Measurements from ENCODE around the gene ARHGAP12.
"Not testable (repeated sequence)": the region's sequence is repeated elsewhere in the genome, so short reads cannot be mapped to it uniquely, and the experiment has no call there.

ARHGAP12 gene

DNA sequence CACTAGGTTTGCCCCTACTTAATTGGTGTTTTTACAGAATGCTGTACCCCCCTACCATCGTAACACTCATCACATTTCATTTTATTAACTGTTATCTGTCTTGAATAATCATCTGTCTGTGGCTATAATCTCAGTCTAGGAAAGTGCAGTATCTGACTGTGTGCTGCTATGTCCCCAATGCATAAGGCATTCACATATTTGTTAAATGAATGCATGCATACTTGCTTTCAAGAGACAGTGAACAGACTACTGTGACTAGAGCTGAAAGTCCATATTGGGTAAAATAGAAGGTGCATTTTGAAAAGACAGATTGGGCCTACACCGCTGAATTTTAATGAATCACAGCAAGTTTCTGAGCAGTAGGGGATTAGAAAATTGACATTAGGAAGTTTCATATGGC lies 112.3 kb downstream of the ARHGAP12 start:
- no peak for DNase-seq

DNA sequence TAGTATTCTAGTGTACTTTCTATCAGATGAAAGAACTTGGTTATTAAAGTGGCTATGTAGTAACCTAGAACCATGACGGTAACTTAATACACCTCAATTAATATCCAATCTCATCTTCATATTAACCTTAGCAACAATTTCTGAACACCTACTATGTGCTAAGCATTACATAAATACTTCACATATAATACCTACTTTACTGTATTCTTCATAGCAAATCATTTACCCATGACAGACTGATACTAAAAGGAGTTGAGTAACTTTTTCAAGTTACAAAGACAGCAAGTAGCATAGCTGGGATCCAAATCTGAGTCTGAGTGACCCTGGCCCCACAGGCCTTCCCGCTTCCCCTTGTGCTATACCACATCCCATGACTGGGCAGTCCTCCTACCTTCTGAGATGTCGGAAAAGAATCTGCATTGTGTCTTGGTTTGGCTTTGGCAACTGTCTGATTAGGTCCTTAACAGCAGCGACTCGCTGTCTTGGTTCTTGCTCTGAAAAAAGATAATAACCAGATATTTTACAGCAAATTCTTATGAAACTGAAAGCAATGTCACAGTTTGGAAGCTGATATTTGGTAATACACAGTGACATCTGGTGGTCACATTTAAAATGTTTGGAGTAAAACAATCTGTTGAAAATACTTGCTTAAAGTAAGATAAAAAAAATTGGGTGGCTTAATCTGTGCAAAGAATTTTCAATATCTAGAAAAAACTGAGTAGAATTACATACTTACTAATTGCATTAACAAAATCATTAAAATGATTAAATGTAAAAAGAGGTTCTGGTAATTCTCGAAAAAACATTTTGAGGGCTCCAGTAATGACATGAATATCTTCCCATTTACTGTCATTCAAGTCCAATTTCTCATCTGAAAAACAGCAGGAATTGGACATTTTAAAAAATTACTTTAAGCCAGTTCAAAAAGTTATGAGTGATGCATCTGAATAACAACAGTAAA lies 120.1 kb downstream of the ARHGAP12 start:
- DNase-seq: peak; percentile 58

DNA sequence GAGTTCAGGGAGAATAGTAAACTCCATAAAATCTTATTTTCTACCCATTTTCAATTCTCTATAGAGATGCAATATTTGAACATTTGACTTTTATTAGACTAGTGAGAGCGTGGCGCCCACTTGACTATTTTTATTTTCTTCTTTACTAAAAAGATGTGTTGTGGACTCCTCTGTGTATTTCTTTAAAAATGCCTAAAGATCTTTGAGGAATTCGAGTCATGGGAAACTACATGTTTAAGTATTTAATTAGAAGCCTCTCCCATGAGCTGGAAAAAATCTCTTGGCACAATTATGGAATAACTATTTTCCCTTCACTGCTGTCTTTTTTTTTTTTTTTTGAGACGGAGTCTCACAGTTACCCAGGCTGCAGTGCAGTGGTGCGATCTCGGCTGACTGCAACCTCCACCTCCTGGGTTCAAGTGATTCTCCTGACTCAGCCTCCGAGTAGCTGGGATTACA lies 124.2 kb downstream of the ARHGAP12 start:
- DNase-seq: peak; percentile 35

DNA sequence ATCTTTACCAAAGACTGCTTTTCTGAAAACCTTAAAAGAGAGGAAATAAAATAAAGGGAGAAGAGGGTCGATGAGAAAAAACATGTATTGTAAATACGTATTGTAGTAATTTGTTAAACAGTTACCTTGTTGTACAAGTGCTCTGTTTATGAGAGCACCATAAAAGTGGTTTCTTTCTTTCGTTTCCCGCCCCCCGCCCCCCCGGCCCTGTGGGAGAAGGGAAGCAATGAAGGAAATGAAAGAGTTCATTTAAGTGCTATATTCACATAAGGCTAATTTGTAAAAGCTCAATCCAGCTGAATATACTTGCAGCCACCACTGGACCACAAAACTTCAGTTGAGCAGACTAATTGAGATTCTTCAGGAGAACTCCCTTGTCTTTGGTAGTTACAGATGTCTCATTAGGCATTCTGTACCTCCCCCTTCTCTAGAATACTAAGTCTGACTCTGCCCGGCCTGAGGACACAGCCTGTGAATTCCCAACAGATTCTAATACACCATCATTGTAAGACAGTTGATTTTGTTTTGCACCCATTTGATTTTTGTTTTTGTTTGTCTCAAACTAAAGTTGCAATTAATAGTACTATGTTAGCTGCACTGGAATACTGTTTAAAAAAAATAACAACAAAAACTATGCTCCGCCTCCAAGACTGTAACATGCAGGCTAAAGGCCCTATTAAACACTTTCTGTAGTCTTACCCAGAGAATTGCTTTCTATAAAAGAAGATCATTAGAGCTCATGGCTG lies 124.9 kb downstream of the ARHGAP12 start:
- DNase-seq: no peak

DNA sequence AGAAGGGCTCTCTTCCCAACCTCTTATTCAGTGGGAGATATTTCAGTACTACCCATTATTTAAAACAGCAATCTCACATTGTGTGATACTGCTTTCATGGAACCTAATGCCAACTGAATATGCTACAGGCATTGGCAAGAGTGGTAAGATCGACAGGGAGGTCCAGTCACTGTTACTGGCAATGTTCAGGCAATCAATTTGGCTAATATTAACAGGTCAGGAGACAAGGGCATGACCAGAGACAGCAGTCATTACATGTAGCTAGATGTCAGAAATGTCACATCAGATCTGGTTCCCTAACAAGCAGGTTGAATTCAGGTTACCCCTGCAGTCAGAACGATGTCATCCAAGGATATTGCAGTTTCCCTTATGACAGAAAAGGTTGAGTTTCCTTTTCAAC lies 129.4 kb downstream of the ARHGAP12 start:
- DNase-seq: no peak

DNA sequence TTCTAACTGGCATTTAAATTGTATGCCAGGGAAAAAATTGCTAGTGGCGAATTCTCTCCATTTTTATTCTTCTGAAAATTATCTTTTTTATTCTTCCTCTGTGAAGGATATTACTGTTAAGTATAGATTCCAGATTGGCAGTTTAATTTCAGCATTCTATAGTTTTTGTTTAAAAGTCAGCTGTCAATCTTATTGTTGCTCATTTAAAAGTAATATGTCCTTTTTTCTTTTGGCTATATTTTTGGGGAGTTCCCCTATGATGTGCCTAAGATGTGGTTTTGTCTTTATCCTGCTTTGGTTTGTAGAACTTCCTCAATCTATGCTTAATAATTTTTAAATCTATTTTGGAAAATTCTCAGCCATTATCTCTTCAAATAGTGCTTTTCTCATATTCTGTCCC lies 135.9 kb downstream of the ARHGAP12 start:
- no peak for DNase-seq

DNA sequence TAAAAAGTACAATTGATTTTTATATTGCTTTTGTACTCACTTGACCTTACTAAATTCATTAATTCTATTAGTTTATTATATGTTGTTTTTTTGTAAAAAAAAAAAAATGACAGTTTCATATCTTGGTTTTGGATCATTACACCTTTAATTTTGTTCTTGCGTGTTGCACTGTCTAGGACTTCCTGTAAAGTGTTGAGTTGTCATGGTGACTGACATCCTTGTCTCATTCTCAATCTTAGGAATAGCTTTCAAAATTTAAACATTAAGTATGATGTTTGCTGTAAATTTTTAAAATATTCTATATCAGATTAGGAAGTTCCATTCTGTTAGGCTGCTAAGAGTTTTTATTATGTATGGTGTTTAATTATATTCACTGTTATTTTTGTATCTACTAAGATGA lies 139.1 kb downstream of the ARHGAP12 start:
- DNase-seq: no peak

DNA sequence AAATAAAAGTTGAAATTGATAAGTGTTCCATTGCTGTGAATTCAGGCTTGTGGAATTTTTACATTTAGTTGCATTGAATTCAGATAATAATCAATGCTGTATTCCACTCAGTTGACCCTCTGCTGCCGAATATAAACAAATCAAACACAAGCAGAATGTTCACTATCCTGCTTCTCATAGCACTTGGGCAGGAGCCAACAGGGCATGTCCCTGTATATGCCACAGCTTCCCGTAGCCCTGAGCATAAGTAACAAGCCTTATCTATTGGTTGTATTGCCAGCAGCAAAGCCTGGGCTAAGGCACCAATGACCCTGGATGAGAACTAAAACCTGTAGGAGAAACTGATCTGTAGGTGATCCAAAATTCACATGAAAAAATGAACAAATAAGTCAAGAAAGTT lies 145.9 kb downstream of the ARHGAP12 start:
- no peak for DNase-seq

DNA sequence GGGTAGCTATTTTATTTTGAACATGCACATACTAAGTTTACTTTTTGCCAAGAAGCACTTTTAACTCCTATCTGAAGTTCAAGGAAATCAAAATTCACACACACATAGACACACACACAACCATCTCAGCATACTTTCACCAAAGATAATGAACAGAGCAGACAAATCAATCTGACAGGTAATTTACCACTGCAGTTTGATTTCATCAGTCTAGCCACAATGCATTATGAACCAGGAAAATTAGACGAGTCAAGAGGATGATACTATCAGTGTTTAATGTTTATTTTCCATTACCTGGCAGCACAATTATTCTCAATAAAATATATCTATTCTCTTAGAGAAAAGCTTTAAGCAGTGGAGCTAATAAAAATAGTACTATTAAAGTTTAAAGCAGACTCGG lies 147.9 kb downstream of the ARHGAP12 start:
- DNase-seq: no peak

DNA sequence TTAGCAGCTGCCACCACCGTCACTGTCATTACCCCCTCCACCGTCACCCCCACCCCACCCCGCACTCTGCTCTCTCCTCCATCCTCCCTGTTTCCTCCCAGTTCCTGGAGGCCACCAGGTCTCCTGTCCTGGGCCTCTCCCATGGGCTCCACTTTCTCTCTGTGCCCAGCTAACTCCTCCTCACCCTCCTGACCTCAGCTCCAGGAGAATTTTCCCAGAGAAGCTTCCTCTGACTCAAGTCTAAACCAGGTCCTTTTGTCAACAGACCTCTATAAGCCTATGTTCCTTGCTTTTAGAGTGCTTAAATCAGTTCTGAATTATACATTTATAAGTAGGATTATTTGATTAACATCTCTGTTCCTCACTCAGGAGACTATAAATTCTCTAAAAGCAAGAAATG lies 150.0 kb downstream of the ARHGAP12 start:
- DNase-seq: no peak

DNA sequence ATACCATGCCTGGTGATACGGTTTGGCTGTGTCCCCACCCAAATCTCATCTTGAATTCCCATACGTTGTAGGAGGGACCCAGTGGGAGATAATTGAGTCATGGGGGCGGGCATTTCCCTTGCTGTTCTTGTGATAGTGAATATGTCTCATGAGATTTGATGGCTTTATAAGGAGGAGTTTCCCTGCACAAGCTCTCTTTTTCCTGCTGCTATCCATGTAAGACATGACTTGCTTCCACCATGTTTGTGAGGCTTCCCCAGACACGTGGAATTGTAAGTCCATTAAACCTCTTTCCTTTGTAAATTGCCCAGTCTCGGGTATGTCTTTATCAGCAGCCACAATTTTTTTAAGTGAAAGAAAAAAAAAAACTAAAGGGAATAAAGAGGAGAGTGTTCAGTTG lies 152.5 kb downstream of the ARHGAP12 start:
- DNase-seq: no peak

DNA sequence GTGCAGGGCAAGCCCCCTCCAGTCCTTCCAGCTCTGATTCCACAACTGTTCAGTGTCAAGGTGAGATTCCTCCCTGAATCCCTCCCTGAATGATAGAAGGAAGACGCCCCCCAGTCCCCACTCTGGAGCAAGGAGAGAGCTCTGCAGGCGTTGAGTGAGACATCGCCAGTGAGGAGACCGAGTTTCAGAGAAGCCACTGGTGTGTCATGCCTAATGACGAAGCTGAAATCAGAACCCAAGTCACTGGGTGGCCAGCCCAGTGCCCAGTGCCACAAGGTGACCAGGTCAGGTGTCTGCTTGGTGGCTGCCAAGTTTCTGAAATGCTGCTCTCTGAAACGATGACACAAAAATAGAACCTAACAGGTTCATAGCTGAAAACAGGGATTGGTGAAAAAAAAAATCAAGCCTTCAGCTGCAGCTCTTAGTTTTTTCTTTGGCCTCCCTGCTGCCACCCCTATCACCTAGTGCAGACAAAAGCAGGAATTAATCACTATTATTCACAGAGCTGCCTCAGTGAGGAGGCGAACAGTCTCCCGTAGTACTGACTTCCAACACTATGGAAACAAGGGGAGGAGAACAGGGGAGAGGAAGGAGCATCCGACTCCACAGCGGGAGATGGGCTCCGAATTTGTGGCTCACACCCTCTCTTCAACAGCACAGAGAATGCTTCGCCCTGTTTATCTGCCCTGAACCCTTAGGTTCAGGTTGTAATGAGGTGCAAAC lies 153.5 kb downstream of the ARHGAP12 start:
- DNase-seq: no peak

DNA sequence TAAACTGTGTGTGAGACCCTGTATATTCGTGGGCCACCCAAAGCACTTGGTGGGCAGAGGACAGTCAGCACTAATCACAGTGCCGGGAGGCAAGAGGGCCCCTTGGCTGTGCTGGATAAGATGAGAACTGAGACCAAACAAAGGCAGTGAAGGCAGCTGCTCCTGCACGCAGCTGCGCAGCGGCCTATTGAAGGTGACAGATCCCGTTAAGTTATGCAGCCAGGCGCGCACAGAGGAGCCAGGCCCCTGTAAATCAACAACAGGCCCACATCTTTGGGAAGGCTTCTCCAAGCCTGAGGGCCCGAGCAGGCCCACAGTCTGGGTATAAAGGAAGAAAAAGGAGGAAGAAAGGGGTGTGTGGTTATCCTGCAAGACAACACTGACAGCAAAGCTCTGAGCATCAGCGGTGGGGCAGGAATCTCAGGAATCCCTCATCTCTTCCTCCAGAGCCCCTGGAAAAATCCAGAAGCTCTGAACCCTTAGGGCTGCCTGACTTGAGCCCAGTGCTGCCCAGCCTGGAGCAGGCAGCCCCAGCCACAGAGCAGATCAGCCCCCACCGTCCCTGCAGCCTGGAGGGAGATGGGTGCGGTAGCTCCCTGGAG lies 154.2 kb downstream of the ARHGAP12 start:
- no peak for DNase-seq

DNA sequence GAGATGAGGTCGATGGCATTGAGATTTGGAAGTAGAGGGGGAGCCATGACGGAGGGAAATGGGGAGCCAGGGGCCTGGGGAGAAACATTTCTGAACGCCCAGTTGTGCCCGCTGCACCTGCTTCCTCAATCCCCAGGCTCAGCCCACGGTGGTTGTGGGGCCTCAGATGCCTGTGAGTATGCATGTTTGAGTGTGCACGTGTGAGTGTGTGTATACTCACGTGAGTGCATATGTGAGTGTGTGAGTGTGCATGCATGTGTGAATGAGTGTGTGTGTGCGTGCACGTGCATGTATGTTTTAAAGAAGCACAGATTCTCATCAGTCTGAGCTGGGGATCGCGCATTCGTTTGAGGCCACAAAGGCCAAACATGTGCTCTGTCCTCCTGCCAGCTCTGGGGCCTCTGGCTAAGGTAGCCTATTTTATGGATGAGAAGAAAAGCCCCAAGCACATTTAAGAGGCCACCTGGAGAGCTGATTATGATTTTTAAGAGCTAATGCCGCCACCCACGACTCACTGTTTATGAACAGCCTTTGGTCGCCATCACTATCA lies 154.8 kb downstream of the ARHGAP12 start:
- no peak for DNase-seq

DNA sequence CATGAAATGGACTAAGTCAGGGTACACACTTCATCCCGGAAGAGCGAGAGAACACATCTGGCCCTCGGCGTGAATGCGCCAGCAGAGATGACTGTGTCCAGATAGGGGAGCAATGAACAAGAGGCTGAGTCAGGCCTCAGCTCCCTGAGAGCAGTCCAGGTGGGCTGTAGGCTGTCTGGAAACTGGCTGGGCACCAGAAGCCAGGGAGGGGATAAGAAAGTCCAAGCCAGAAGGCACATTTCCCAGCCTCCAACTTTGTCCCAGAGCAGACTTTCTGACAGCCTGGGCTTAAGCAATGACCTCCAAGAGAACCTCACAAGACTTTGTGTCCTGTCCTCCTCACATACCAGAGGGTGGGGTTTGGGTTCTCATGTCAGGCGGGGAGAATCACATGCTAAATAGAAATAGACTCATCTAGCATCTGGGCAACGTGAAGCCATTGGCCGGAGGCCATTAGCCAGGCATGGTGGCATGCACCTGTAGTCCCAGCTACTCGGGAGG lies 157.2 kb downstream of the ARHGAP12 start:
- no peak for DNase-seq

DNA sequence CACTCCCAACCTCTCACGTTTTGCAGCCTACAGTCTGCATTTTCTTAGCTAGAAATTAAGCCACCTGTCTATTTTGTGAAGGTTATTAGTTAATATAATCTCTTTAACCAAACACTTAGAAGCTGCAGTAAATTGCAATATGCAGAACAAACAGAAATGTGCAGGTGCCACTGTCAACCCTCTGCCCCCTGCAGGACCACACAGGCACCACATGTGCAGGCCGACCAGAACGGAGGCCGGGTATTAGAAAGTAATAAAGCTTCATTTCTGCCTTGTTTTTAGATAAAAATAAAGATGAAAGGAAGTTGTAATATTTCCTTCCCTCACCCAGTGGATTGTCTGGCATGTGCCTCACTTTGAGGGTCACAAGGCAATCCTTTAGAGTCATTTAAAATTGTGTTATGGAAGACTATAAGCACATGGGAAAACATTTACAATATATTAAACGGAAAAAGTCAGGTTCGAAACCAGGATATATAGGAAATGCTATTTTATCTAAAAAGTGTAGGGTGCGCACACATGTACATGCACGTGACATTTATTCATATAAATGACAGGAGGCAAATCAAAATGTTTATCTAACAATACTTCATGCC lies 158.2 kb downstream of the ARHGAP12 start:
- DNase-seq: peak; percentile 6

DNA sequence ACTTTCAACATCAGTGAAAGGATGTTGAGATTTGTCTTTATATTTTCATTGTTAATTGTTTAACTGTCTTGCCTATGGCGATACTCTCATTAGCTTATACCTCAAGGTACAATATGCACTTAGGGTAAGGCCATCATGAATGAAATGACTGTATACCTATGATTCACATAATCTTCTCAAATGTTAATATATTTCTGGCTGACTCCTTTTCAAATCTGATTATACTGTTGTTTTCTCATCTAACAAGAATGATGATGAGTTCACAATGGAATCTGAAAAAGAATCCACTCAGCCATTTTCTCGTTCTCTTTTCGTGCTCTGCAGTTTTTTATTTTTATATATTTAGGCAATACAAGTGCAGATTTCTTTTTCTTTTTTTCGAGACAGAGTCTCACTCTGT lies 159.1 kb downstream of the ARHGAP12 start:
- no peak for DNase-seq

DNA sequence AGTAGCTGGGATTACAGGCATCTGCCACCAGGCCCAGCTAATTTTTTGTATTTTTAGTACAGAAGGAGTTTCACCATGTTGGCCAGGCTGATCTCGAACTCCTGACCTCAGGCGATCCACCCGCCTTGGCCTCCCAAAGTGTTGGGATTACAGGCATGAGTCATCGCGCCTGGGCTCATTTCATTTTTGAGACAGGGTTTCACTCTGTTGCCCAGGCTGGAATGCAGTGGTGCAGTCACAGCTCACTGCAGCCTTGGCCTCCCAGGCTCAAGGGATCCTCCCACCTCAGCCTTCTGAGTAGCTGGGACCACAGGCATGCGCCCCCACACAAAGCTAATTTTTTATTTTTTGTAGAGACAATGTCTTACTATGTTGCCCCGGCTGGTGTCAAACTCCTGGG lies 159.7 kb downstream of the ARHGAP12 start:
- DNase-seq: not testable (repeated sequence)

DNA sequence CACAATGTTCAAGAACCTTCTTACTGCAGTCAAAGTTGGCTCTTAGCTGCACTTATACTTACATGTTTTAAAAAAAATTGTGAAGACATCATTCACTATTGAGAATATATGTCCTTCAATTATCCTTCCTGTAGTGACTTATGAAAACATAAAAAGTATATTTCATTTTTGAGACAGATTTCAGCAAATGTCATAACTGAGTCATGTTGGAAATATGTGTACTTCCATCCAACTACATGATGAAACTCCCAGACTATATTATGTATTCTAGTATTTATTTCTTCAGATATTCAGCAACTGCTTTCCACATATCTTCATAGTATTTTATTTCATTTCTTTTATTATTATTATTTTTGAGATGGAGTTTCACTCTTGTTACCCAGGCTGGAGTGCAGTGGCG lies 160.2 kb downstream of the ARHGAP12 start:
- no peak for DNase-seq

DNA sequence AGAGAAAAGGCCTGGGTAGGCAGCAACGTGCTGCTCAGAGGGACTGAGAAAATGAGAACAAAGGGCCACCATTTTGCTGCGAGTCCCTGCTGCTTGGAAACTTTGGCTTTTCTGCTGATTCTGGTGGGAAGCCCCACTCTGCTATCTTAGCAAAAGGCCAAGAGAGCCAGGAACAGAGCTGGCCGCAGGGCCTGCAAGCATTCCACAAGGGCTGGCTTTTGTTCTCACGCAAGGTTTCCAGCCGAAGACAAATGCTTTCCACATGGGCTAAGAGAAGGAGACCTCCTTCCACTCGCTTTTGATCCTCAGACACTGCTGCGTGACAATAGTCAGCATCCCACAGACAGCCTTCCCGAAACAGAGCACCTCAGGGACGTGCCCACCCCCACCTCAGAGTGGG lies 163.1 kb downstream of the ARHGAP12 start:
- no peak for DNase-seq

DNA sequence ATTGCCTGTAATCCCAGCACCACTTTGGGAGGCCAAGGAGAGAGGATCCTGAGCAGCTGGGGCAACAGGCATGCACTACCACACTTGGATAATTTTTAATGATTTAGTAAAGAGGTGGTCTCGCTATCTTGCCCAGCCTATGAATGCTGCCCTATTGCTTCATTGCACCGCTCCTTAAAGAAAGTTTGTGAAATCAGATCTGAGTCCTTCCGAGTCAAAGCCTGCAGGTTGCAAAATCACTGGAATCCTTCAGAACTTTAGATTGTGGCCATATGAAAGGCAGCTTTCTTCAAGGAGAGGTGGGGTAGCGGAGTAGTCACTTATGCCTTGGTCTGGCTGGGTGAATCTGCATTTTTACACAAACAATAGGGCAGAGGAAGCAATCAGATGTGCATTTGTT lies 166.3 kb downstream of the ARHGAP12 start:
- no peak for DNase-seq

DNA sequence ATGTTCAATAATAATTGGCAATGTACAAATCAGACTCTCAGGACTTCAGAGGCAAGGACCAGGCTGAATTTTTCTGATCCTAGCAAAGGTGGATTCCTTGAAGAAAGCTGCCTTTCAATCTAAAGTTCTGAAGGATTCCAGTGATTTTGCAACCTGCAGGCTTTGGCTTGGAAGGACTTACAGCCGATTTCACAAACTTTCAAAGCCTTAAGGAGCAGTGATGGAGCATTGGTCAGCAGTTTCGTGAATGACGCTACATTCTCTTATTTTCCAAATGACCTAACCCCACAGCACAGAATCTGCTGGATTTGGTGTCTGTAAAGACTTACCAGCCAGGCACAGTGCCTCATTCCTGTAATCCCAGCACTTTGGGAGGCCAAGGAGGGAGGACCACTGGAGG lies 167.5 kb downstream of the ARHGAP12 start:
- no peak for DNase-seq
